ENCODE results near the gene TMEM267.
"Not testable (repeated sequence)": the region's sequence is repeated elsewhere in the genome, so short reads cannot be mapped to it uniquely, and the experiment has no call there.

The TMEM267 gene, protein sequence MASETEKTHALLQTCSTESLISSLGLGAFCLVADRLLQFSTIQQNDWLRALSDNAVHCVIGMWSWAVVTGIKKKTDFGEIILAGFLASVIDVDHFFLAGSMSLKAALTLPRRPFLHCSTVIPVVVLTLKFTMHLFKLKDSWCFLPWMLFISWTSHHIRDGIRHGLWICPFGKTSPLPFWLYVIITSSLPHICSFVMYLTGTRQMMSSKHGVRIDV

DNA sequence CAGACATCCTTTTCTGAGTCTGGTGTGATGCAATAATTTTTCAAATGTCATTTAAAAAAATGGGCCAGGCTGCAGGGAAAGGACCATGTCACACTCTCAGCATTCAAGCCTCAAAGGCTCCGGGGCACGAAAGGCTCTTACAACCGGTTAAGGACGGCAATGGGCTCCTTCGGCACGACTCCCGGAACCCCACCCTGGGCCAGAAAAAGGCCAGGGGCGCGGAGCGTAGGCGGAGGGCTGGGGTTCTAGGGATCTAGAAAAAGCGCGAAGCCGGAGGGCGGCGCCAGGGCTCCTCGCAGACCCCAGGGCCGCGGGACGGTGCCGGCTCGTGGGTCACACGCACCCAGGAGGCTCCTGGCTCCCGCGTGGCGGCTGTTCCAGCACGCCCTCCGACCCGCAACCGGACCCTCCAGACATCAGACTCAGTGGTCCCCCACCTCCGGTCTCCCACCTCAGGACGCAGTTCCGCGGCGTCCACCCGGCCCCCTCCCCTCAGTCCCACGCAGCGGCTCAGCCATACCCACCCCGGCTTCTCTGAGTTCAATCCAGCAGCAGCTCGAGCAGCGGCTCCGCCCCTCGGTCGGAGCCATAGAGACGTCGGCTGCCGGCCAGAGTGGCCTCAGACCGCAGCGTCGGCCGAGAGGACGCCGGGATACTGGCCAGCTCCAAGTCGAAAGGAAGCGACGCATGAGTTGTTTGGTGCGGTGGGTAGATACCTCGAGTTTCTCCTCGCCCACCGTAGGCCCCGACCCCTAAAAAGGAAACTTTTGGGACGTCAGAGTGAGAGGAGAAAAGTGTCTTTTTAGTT lies at the start of gene TMEM267:
Gene TMEM267 (minus strand): TSS at position 568 of the 808 bp plus-strand sequence. CDS start 29,896 bp downstream, outside the sequence.
- peak; percentile 83 to 85 for DNase-seq (ENCODE audit: low read depth in 2 of 2)

DNA sequence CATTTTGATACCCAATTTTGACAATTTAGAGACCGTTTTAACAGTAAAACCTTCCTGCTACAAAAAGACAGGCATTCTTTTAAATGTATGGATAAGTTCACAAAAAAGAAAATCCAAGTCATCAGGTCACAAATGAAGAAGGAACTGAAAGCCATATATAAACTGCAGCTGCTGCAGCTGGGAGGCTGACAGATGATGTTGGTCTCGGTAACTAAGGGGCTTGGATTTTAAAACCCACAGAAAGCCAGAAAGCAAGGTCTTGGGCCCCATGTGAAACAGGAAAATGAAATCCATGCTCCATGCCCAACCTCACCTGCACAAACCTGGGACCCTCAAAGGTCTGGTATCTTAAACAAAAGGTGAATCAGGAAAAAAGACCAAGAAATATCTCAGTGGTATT lies 47.0 kb upstream of the TMEM267 start:
- no peak for DNase-seq (ENCODE audit: low read depth in 2 of 2)

DNA sequence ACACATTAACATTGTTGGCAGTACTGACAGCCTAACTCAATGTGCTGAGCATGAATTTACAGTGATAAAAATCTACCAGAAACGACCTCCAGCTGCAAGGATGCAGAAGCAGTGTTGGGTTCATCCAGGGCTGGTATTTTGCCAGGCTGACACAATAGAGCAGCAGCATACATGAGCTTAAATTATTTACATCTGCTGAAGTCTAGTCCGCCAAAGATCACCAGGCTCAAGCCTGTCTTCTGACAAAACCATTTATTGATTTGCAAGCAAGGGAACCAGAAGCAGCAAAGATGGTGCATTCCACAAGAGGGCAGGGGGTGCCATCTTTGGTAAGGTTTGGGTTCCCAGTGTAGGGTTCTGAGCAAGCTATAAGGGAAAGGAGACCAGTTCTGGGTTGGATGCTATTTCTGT lies 40.0 kb upstream of the TMEM267 start:
- peak; percentile 15 to 19 for DNase-seq (ENCODE audit: low read depth in 2 of 2)

DNA sequence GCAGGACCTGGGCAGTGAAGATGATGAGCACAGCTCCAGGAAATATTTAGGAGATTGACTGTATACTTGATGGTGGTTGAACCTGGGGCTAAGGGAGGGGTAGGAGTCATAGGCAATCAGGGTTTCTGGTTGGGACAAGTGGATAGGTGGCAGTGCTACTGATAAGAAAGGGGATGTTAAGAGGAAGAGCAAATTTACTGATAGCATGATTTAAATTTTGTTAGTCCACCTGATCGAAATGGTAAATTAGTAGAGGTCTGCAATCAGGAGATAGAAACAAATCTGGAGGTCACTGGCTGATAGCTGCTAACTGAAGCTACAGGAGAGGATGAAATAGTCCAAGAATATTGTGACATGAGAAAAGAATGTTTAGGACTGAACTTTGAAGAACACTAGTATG lies 37.0 kb upstream of the TMEM267 start:
- no peak for DNase-seq (ENCODE audit: low read depth in 2 of 2)

DNA sequence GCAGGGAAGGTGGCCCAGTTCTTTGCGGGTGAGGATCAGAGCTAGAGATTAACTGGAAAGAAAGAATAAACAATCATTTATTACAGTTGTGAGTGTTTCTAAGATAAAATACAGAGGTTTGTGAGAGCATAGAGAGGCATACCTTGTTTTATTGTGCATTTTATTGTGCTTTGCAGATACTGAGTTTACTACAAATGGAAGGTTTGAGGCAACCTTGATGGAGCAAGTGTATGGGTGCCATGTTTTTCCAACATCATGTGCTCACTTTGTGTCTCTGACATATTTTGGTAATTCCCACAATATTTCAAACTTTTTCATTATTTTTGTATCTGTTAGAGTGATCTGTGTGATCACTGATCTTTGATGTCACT lies 32.0 kb upstream of the TMEM267 start:
- DNase-seq (ENCODE audit: low read depth in 2 of 2) = no peak

DNA sequence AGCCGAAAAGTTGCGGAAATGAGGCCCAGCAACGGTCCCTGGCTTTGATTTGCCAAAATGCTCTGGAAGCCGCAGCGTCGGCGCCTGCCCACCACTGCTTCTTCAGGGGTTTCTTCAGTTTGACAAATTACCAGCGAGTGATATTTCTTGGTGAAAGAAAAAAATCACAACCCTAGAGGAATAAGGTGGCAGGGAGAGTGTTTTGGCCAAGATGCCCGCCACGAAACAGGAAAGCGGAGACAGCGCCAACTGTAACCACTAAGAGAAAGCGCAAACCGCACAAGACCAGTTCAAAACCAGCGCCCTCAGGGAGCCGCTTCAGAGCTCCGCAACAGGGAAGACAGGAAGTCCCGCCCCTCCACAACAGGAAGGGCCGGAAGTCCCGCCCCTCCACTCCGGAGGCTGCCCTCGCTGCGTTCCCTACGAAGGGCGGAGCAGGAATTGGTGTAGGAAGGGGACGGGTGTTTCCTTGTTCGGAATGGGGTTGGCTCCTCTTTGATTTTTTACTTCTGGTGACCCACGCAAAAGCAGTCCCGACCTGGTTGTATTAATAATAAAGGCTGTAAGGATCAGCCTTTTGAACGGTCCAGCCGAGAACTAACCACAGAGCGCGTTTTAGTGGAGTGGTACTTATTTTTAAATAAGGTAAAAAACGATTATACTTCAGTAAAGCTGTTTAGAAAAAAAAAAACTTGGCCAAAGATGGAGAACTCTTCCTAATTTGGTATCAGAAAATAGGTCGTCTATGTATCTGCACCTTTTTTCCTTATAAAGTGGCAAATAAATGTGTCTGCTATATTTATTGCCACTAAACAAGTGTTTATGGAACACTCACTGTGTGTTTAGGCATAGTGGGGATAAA lies 31.4 kb upstream of the TMEM267 start, which contains the start of gene C5orf34:
Gene C5orf34 (minus strand): TSS at position 333 of the 862 bp plus-strand sequence. CDS start 5,809 bp downstream, outside the sequence.
- DNase-seq (ENCODE audit: low read depth in 2 of 2) = peak; percentile 84 to 85

DNA sequence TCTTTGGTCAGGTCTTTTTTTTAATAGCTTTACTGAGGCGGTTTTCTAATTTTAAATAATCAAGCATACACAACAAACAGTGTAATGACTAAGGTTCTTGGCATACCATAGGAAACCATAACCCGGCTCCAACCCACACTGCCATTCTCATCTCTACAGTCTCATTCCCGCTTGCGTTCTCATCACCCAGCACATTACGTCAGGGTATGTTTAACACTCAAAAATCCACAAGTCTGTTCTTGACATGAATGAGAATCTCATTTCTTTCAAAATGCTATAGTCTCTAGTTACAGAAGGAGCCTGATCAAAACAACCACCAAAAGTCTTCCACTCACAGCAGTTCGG lies 30.8 kb upstream of the TMEM267 start:
- DNase-seq (ENCODE audit: low read depth in 2 of 2) = peak in 1 of 2 experiments; percentile 15

DNA sequence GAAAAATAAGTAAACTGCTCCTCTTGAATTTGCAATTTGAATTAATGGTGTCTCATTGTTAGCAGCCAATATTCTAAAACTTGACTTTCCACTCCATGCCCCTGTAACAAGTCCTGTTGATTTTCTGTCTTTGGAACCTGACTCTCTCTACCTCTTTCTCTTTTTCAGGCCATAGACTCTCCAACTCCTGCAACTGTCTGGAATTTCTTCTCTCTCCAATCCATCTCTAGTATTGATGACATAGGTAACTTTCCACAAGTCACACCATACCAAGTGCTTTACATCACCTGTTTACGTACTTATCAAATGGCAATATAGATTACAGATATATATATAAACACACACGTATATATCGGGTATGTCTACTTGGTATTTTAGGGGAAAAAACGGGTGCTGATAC lies 30.4 kb upstream of the TMEM267 start:
- DNase-seq (ENCODE audit: low read depth in 2 of 2) = no peak

DNA sequence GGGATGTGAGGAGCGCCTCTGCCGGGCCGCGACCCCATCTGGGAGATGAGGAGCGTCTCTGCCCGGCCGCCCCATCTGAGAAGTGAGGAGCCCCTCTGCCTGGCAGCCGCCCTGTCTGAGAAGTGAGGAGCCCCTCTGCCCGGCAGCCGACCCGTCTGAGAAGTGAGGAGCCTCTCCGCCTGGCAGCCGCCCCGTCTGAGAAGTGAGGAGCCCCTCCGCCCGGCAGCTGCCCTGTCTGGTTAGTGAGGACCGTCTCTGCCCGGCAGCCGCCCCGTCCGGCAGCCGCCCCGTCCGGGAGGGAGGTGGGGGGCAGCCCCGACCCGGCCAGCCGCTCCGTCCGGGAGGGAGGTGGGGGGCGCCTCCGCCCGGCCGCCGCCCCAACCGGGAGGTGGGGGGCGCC lies 27.4 kb upstream of the TMEM267 start:
- not testable (repeated sequence) for DNase-seq (ENCODE audit: low read depth in 2 of 2)

DNA sequence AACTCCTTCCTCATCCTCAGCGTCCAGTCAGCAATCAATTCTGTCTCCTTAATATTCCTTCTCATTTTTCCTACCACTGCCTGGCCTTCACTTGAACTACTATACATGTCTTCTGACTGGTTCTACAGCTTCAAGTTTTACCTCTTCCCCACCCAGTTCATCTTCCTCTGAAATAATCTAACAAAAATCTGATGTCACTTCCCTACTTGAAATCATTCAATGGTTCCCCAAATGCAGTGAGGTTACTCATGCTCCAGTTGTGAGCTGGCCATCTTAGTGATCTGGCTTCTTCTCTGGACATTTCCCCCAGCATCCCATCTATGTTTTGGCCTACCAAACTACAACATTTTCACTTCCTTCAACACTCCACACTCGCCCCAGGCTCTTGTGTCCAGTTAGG lies 14.9 kb upstream of the TMEM267 start:
- DNase-seq (ENCODE audit: low read depth in 2 of 2) = no peak

DNA sequence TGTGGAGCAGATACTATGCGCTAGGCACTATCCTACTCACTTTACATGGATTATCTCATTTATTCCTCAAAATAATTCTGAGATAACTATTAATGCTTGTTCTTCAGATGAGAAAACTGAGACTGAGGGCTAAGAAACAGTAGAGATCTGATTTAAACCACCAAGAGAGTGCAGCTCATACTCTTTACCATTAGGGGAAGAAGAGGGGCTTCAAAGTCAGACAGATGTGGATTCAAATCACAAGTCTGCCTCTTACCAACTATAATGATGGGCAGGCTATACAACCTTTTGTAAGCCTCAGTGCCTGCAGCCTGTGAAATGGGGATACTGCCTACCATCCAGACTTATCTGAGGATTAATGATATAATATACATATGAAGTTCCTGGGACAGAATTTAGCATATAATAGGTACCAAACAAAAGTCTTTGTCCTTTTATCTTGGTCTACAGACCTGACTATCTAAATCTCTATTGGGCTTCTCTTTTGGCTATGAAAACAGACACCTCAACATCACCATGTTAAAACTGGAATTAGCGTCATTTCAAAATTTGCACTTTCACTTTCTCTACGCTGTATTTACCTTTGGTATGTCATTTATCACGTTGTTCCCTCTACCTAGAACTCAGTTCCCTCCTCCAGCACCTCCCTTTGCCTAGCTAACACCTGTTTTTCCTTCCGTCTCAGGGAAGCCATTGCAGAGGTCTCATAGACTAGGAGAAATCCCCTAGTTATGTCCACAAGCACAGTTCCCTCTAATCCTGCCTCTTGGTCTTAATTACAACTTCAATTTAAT lies 13.8 kb upstream of the TMEM267 start:
- DNase-seq (ENCODE audit: low read depth in 2 of 2) = no peak

DNA sequence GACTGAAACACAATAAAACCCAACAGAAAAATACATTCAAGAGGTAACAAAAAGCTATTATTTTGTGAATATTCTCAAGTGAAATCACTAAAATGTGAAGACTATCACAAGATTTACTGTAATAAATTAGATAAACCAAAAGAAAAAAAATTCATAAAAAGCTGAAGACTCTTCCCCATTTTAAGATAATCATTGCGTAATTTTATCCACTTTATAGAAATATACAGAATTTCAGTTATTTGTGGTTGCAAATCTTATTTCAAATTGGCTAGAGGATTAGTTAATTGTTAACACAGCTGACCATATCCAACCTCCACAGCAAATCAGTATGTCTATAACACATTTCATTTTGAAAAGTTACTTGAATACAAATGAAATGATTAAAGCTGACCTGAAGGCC lies 7.7 kb upstream of the TMEM267 start:
- DNase-seq (ENCODE audit: low read depth in 2 of 2) = no peak

DNA sequence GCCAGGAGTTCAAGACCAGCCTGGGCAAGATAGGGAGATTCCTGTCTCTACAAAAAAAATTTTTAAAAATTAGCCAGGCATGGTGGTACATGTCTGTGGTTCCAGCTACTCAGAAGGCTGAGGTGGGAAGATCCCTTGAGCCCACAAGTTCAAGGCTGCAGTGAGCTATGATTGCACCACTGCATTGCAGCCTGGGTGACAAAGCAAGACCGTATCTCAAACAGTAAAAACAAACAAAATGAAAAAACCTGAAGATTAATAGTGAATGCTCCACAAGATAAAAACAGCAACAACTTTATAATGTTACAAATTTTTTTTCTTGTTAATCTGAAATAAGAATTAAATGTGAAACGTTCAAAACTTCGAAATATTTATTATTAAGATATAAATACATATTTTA lies 2.7 kb upstream of the TMEM267 start:
- DNase-seq (ENCODE audit: low read depth in 2 of 2) = no peak

DNA sequence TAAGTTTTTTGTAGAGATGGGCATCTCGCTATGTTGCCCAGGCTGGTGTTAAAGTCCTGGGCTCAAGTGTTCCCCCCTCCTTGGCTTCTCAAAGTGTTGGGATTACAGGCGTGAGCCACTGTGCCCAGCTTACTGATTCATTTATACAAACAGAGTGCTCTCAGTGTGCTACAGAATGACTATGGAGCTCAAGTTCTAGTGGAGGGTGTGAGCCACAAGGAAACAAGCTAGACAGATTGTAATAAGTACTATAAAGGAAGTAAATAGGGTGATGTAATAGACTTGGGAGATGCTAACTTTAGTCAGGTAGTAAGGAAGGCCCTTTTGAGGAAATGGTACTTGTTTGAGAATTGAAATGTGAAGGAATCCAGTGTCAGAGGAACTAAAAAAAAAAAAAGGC lies 1.7 kb upstream of the TMEM267 start:
- no peak for DNase-seq (ENCODE audit: low read depth in 2 of 2)

DNA sequence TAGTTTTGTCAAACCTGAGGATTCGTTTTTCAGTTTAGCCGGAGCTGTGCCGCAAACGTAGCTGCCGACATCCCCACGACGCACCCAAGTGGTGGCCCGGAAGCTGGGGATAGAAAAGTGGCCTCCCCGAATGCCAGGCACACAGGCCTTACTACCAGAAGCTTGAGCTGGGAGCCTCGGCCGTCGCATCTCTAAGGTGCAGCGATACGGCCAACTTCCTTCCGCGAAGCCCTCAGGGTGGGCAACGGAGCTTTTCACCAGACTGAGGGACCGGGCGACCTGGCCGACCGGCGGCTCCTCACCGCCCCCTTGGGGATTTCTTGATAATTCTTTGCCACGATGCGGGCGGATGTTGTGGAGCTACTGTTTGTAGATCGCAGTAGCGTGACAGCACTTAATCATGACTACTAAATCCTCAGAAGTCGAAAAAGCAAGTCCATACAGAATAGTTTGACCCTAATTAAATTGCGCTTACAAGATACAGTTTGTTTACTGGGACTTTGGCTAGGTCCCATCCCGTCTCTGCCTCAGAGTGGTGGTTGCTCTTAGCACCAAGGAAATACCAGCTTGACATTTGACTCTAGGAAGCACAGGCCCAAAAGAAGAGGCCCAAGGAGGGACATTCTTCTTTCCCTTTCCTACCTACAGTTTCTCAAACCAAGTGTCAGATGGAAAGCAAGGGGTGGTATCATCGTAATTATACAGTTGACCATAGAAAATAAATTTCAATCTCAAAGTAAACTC lies 613 bp upstream of the TMEM267 start:
- peak; percentile 51 for DNase-seq (ENCODE audit: low read depth in 2 of 2)

DNA sequence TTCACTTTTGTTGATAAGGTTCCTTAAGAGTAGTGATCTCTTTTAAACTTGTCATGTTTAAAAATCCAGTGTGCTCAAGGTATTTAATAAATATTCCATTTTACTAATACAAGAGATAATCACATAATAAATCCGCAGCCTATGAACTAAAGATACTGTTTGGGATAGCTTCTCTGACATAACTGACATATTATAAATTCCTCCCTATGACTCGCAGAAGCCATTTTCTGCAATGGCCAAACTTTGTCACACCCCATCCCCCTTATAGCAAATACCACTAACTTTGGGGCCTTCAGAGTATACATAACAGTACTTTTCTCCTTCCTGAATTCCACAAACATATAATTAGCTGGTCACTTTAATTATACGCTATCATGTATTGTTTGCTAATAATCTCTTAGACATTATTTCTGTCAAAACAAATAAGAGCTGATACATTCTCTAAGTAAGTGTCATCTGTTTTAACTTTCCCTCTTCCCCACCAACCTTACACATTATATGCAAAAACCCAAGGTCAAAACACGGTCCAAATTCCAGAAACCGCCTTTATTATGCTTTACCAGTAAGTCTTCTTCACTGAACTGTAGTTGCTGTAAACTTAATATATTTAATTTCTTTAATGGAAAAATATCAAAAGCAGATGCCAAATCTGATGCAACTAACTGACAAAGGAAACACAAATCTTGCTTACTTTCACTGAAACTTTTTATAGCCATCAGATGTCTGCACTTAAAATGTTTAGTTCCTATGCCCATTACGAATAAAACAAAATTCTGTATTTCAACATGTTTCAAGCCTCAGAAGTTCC lies 971 bp downstream of the TMEM267 start:
- DNase-seq (ENCODE audit: low read depth in 2 of 2) = peak; percentile 26 to 35

DNA sequence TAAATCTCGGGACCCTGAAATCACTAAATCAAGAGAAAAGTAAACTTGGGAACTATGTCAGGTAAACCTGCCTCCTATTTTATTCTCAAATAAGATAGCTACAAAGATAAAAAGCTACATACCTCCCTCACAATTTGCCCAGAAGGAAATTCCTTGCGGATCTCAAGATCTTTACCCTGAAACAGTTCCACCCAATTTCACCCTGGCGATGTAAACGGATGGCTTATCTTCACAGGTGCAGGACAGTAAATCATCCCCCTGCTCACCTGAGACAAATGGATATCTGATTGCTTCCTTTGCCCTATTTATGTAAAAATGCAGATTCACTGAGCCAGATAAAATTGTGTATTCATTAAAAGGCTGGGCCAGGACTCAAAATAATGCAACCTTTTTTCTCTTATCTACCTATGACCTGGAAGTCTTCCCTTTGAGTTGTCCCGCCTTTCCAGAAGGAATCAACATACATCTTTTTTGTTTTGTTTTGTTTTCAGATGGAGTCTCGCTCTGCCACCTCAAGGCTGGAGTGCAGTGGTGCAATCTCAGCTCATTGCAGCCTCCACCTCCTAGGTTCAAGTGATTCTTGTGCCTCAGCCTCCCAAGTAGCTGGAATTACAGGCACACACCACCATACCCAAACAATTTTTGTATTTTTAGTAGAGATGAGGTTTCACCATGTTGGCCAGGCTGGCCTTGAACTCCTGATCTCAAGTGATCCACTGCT lies 13.8 kb downstream of the TMEM267 start:
- no peak for DNase-seq (ENCODE audit: low read depth in 2 of 2)

DNA sequence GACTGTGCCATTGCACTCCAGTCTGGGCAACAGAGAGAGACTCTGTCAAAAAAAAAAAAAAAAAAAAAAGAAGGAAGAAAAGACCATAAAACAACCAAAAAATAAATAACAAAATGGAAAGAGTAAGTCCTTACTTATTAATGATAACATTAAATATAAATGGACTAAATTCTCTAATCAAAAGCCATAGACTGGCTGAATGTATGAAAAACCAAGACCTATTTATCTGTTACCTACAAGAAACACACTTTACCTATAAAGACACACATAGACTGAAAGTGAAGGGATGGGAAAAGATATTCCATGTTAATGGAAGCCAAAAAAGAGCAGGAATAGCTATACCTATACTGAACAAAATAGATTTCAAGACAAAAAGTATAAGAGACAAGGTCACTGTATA lies 16.6 kb downstream of the TMEM267 start:
- DNase-seq (ENCODE audit: low read depth in 2 of 2) = no peak

DNA sequence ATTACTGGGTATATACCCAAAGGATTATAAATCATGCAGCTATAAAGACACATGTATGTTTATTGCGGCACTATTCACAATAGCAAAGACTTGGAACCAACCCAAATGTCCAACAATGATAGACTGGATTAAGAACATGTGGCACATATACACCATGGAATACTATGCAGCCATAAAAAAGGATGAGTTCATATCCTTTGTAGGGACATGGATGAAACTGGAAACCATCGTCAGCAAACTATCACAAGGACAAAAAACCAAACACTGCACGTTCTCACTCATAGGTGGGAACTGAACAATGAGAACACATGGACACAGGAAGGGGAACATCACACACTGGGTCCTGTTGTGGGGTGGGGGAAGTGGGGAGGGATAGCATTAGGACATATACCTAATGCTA lies 18.2 kb downstream of the TMEM267 start:
- DNase-seq (ENCODE audit: low read depth in 2 of 2) = not testable (repeated sequence)

Measured in fibroblast of skin of left biceps (primary cell).